ENCODE results near the gene LNP1.

- TF ChIP-seq CBX3 (IDR thresholded peaks at IDR 0.05; ENCODE audit: borderline replicate concordance, low read depth), result no peak
- no peak for TF ChIP-seq CTCF (IDR thresholded peaks at IDR 0.05 in 2 of 3, conservative IDR thresholded peaks at IDR 0.05 in 1 of 3; ENCODE audit: control insufficient read depth in 2 of 3, extremely low read depth in 1 of 3, insufficient read depth in 1 of 3, low read depth in 3 of 3, low read length in 3 of 3)
- TF ChIP-seq YY1 (IDR thresholded peaks at IDR 0.05; ENCODE audit: low read depth, low read length), result no peak
- TF ChIP-seq BHLHE40 (IDR thresholded peaks at IDR 0.05; ENCODE audit: borderline replicate concordance in 1 of 2, low read depth in 2 of 2, low read length in 1 of 2), result no peak
- no peak for TF ChIP-seq MAX (IDR thresholded peaks at IDR 0.05; ENCODE audit: low read depth, low read length)
- no peak for TF ChIP-seq TCF12 (IDR thresholded peaks at IDR 0.05; ENCODE audit: low read depth, low read length)
- no peak for TF ChIP-seq MYC (IDR thresholded peaks at IDR 0.05; ENCODE audit: insufficient read depth, insufficient read length, insufficient replicate concordance, low read length, severe bottlenecking)
- no peak for TF ChIP-seq JUND (IDR thresholded peaks at IDR 0.05; ENCODE audit: low read depth, low read length)
- TF ChIP-seq EZH2 (IDR thresholded peaks at IDR 0.05; ENCODE audit: borderline replicate concordance, control insufficient read depth, low read depth, low read length), result no peak
- TF ChIP-seq RAD21 (IDR thresholded peaks at IDR 0.05; ENCODE audit: insufficient read depth, low read depth, low read length), result no peak
- TF ChIP-seq ATF3 (IDR thresholded peaks at IDR 0.05; ENCODE audit: borderline replicate concordance, extremely low read depth, low read depth, low read length), result no peak
Measured at GRCh38 chr3:100413613-100414012, 12.3 kb downstream of the LNP1 start.
